Suprapubic skin (tissue), 4 donors: ENCODE measurements around the gene PRCP.

ENCODE experiments used
- EP300 ChIP-seq: sonication (generic); formaldehyde crosslinking; IDR thresholded peaks from one replicate; pipeline ENCODE4 v1.6.1; 2017; ENCODE audit warnings: antibody characterized with exemption
- POLR2A ChIP-seq, 2 donors: fragments of 450-650 bp; IDR thresholded peaks; one replicate each; pipeline ENCODE4 v1.6.1; 2017; ENCODE audit warnings: antibody characterized with exemption in 2 of 2, mild to moderate bottlenecking in 2 of 2, moderate library complexity in 2 of 2
- POLR2AphosphoS5 ChIP-seq, 3 donors: sonication (generic); formaldehyde crosslinking; IDR thresholded peaks; one replicate each; pipeline ENCODE4 v1.6.1; 2017; ENCODE audit warnings: antibody characterized with exemption in 3 of 3
- TF ChIP-seq, protein P1 (sequence below), 2 donors: fragments of 200-600 bp in 1 of 2; fragments of 450-650 bp in 1 of 2; sonication (generic) in 1 of 2; IDR thresholded peaks; one replicate each; pipeline ENCODE4 v1.5.1; 2016 to 2019; ENCODE audit warnings: antibody characterized with exemption in 2 of 2, mild to moderate bottlenecking in 1 of 2, moderate library complexity in 1 of 2

GRCh38 chr11:82775218-82775617 lies 125.0 kb downstream of the PRCP start:
- TF ChIP-seq, protein P1, sequence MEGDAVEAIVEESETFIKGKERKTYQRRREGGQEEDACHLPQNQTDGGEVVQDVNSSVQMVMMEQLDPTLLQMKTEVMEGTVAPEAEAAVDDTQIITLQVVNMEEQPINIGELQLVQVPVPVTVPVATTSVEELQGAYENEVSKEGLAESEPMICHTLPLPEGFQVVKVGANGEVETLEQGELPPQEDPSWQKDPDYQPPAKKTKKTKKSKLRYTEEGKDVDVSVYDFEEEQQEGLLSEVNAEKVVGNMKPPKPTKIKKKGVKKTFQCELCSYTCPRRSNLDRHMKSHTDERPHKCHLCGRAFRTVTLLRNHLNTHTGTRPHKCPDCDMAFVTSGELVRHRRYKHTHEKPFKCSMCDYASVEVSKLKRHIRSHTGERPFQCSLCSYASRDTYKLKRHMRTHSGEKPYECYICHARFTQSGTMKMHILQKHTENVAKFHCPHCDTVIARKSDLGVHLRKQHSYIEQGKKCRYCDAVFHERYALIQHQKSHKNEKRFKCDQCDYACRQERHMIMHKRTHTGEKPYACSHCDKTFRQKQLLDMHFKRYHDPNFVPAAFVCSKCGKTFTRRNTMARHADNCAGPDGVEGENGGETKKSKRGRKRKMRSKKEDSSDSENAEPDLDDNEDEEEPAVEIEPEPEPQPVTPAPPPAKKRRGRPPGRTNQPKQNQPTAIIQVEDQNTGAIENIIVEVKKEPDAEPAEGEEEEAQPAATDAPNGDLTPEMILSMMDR (IDR thresholded peaks at IDR 0.05): no peak
- TF ChIP-seq EP300 (no peak), POLR2AphosphoS5 (IDR thresholded peaks at IDR 0.05) (no peak), POLR2A (IDR thresholded peaks at IDR 0.05) (no peak)
